Subcutaneous adipose tissue (tissue), 4 donors: ENCODE measurements around the gene NOS2. TPM values are rescaled to one million over a fixed set of nuclear protein-coding genes. Genes with fewer than 3 reads are reported as not detected.

Experiments used
- total RNA-seq, 4 donors: library from RNA; depleted of rRNA; stranded (reverse); fragments of >200 nt; gene quantifications; one replicate each; pipeline ENCODE4 v1.1.0, GENCODE V29; 2016
- TF ChIP-seq, protein P1 (sequence below): fragments of 450-650 bp; IDR thresholded peaks from one replicate; pipeline ENCODE4 v1.5.1; 2016; ENCODE audit warnings: low read depth, mild to moderate bottlenecking, control low read depth, antibody characterized with exemption, moderate library complexity

The NOS2 gene
- total RNA-seq = under 1 TPM in 1 of 4 donors, not detected in 3; 0.22 TPM

DNA sequence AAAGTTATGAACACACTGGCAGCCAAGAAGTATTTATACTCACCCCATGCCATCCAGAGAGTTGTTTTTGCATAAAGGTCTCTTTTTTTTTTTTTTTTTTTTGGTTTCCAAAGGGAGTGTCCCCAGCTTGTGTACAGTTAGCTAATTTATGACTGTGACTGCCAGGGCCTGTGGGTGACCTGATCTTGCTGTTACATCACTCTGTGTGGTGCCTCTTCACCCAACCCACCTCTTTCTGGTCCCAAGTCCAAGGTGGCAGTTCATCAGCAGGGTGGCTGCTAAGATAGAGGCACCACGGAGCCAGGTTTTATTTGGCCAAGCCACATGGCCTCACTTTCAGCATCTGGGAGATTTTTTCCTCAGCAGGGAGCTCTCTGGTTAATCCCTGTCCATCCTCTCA is at the start of gene NOS2:
Gene NOS2, minus strand, starts transcription at position 8 of the 400 bp plus-strand sequence. CDS start 1,720 bp downstream, outside the sequence.
- TF ChIP-seq, protein P1, sequence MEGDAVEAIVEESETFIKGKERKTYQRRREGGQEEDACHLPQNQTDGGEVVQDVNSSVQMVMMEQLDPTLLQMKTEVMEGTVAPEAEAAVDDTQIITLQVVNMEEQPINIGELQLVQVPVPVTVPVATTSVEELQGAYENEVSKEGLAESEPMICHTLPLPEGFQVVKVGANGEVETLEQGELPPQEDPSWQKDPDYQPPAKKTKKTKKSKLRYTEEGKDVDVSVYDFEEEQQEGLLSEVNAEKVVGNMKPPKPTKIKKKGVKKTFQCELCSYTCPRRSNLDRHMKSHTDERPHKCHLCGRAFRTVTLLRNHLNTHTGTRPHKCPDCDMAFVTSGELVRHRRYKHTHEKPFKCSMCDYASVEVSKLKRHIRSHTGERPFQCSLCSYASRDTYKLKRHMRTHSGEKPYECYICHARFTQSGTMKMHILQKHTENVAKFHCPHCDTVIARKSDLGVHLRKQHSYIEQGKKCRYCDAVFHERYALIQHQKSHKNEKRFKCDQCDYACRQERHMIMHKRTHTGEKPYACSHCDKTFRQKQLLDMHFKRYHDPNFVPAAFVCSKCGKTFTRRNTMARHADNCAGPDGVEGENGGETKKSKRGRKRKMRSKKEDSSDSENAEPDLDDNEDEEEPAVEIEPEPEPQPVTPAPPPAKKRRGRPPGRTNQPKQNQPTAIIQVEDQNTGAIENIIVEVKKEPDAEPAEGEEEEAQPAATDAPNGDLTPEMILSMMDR = no peak

DNA sequence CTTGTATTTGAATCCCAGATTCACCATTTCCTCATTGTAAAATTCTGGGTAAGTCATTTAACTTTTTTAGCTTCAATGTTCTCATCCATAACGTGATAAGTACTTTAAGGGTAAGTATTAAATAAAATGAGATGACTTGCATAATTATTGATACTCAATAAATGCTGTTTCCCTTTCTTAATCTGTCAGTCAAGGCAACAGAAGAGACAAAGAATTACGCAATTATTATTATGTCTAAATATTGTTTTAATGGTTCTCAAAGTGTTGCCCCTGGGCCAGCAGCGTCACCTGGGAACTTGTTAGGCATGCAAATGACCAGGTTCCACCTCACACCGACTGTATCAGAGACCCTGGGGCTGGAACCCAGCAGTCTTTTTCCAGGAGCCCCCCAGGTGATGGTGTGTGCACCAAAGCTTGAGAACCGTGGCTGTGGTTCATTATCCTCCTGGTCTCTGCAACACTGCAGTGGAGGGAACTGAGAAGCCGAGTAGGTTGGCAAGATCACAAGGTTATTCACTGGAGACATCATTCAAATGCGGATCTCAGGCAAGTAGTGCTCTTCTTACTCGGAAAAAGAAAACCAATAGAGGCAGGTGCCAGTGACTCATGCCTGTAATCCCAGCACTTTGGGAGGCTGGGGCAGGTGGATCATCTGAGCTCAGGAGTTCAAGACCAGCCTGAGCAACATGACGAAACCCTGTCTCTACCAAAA is 49.3 kb upstream of the NOS2 start:
- TF ChIP-seq, protein P1 = no peak

DNA sequence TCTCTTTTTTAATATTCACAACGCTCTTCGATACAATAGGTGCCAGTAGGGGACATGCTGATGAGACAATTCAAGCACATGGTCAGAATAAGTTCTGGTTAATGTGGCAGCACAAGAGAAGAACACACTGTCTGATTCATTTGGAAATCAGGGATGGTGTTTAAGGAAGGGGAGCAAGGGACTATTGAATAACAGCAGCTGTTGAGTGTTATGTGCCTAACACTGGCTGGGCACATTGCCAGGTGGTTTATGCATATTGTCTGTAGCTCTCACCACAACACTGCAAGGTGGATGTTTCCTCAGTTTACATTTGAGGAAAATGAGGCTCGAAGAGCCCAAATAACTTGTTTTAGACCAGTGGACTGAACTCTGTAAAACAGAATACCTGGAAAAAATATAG is 48.6 kb upstream of the NOS2 start:
- TF ChIP-seq, protein P1 = no peak

DNA sequence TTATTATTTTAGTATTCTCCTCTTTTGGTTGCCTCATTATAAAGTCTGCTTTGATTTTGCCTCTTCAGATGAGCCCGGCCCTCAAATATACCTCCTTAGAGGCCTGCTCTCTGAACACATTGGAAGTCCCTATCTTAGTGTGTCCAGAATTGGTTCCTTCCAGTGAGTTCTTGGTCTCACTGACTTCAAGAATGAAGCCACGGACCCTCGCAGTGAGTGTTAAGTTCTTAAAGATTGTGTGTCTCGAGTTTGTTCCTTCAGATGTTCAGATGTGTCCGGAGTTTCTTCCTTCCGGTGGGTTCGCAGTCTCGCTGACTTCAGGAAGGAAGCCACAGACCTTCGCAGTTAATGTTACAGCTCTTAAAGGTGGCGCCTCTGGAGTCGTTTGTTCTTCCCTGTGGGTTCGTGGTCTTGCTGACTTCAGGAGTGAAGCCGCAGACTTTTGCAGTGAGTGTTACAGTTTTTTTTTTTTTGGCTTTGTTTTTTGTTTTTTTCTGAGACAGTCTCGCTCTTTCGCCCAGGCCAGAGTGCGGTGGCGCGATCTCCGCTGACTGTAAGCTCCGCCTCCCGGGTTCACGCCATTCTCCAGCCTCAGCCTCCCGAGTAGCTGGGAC is 45.8 kb upstream of the NOS2 start:
- TF ChIP-seq, protein P1 = no peak

DNA sequence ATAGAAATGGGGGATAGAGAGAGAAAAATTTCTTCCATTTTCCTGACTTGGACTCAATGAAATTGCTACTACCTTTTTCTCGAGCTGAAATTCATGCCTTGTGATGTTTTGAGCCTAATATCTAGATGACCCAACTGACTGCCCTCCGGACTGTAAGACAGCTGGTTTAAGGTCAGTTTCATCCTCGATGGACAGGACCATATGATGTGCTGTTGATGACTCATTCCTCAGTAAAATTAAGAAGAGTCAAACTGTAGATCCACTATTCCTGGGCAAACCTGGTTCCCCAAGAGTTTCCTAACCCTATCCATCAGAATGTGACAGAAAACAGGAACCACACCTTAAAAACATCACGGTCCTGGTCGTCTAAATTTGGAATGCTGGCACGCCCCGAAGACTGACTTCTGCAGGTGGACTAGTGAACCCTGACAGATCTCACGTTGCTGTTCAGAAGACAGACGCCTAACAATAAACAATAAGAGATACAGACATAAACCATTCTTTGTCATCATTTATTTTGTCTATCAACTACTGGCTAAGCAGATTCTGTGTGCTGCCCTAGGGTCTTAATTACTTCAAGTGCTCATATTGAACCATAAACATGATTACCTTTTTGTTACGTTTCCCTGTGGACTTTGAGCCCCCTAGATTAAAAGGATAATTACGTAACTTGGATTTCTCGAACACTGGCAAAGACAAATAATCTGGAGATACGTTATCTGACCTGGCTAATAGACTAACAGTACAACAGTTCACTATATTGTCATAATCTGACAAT is 45.1 kb upstream of the NOS2 start:
- TF ChIP-seq, protein P1 = no peak

DNA sequence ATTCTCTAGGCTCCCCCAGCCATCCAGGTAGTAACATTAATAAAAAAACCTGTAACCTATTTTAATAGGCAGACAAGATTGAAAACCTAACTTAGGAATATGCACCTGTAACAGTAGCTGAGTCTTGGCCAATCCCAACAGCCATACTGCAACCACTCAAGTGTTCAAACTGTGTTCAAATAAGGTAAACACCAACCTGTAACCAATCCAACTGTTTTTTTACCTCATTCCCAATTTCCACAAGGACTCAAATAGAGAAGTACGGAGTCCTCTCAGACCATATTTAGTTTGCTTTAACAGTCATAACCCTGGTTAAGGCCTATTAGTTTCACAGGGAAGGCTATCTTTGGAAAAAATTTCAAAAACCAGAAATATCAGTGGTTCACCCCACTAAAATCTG is 40.4 kb upstream of the NOS2 start:
- TF ChIP-seq, protein P1 = no peak

DNA sequence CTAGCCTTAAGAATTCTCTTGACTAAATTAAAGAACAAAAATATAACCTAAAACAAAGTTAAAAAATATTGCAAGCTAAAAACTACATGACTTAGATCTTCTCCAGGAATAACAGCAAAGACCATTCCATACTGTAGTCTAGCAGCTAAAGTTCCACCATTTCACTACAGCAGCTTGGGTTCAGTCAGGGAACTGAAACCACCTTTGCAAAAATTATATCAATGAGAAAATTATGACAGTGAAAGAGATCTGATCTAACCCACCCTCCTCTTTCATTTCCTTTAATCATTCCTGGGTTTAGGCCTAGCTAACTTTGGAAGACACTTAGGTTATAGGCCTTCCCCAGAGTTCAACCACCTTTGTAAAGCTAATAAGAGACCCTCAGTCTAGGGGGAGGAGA is 36.3 kb upstream of the NOS2 start:
- TF ChIP-seq, protein P1 = no peak
